GM18519 (cell line): ENCODE results near the gene MAP2K6.

Experiments
- ATAC-seq: cut with Tn5 transposase; IDR thresholded peaks from one replicate; pipeline ENCODE4 v1.9.1; 2021; ENCODE audit warnings: mild to moderate bottlenecking, moderate library complexity; ENCODE audit not compliant: unreplicated experiment, low FRiP score

The MAP2K6 gene

GRCh38 chr17:69485901-69486643 lies 71.6 kb downstream of the MAP2K6 start:
- no peak for ATAC-seq

DNA sequence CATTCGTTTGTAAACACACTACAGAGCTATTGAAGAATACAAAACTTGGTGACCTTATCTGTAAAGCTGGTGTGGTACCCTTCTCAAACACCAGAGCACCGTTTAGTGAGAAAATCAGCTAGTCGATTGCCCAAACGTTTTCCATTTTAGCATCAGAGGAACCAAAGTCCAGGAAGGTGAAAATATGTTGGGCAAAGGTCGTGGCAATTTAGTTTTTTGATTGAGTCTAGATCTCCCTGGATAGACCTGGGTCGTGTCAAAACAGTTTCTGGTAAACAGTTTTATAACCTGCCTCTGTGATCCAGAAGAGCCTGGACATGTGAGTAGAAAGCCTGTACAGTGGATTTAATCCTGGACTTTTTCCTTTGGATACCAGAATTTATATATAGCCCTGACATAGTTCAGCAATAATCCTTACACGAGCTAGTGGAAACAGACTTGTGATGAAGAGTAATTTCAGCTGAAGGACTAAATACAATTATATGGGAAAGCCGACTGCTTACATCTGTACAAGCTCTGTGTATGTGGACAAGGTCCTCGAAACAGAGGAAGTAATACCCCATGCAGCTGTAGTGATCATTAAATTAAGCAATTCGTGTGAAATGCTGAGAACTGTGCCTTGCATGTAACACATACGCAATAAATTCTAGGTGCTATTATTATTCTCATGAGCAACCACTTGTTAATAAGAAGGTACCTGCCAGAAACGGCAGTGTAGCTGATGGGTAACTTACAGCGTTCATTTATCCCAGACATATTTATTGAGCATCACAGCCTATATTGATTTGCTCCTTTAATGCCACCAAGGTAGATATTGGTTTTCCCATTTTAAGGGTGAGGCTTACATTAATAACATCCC lies 72.5 kb downstream of the MAP2K6 start:
- ATAC-seq, result no peak

- no peak for ATAC-seq
Observed at GRCh38 chr17:69489313-69489712, 74.8 kb downstream of the MAP2K6 start.

DNA sequence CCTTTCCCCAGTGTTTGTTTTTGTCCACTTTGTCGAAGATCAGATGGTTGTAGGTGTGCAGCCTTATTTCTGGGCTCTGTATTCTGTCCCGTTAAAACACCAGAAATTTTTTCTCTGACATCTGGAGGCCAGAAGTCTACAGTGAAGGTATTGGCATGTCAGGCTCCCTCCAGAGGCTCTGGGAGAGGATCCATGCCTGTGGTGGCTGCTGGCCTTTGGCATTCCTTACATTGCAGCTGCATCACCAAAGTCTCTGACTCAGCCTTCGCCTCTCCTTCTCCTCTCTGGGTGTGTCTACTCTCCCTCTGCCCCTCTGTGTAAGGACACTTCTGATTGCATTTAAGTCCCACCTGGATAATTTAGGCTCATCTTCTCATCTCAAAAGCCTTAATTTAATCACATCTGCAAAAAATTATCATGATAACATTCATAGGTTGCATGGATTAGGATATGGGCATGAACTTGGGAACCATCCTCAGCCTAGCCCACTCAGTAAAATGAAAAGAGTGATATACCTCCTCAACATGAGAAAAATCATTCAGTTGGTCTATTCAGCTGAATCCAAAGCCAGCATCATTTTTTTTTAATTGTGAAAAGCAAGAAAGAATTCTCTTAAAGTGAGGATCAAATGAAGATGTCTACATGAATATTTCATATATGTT lies 78.0 kb downstream of the MAP2K6 start:
- ATAC-seq, result no peak

GRCh38 chr17:69495787-69496186 lies 81.3 kb downstream of the MAP2K6 start:
- ATAC-seq, result no peak

DNA sequence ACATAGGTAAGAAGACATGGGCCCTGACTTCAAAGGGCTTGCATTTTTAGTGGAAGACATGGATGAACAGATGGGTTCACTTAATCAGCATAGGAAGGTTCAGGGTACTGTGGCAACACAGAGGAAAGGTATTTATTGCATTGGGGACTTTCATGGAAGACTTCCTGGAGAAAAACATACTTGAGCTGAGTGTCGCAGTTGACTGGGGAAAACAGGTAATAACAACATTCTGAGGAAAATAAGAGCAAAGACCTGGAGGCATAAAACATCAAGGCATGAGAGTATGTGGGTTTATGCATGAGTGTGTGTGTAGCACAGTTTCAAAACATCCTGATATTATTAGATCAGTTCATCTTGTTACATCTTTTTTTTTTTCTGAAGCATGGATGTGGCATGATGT lies 82.7 kb downstream of the MAP2K6 start:
- no peak for ATAC-seq

DNA sequence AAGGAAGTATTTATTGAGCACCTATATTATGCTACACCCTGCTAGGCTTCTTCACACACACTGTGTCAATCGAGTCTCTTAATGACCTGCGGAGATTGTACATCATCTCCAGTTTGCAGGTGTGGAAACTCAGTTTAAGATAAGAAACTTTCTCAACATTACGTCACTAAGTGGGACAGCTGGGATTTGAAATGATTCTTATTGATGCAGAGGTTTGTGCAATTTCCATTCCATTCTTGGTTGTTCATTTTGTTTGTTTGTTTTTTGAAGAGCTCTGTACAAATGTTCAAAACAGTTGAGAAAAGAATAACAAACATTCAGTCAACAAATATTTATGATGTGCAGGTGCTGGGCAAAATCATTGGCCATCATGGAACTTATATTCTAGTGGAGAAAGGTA lies 84.8 kb downstream of the MAP2K6 start:
- no peak for ATAC-seq

DNA sequence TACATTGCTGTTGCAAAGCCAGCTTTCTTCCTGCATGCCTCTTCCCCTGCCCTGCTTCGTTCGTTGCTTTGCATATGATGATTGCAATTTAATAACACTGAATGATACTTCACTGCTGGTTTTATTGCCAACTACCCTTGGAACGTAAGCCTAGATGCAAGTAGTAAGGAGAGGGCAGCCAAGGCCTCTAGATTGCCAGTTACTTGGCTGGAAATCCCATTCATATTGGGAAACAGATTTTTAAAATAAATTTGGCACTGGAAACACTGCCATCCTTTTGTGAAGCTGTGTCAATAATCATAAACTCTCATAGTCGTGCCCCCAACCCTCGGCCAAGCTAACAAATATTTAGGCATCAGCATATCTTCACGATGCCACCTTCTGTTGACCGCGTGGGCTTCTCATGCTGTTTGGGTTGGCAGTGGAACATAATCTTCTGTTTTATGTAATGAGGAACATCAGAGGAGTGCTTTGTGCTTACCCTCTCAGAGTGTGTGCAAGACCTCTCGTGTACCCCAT lies 86.5 kb downstream of the MAP2K6 start:
- ATAC-seq, result no peak

DNA sequence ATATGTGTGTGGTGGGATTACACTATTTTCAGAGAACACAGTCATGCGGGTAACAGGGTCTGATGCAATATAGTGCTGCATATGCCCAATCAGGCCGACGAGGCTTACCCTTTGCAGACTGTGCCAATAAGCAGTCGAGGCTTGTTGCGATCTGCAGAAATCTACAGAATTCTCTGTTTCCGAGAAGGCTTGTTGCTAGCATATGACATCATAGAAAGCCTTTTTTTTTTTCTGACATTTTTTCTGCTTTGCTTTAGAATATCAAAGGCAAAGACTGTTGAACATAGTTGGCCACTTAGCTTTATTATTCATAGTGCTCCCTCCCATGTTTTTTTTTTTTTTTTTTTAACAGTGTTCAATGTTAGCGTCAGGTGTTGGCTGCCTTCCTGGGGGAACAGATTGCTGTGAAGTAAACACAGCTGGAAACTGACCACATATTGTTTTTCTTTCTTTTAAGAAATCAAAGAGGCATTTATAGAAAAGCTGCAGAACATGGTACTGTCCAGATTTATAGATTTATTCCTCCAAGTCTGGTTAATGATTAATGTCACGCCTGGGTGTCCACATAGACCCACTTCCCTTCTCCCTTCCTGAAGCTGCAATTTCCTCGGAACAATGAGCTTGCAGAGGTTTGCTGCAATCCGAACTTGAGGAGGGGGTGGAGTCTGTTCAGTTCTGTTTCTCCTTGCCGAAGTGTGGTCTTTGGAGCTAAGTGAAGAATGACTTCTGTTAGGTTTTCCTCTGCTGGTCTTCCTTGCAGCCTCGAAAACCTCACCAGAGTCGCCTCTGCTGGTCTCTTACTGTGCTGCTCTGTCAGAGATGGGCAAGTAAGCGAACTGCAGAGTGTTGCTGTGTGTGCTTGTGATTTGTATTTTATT lies 87.3 kb downstream of the MAP2K6 start:
- ATAC-seq, result no peak

GRCh38 chr17:69503711-69504110 lies 89.2 kb downstream of the MAP2K6 start:
- ATAC-seq, result peak; percentile 83

GRCh38 chr17:69505740-69506139 lies 91.2 kb downstream of the MAP2K6 start:
- no peak for ATAC-seq

DNA sequence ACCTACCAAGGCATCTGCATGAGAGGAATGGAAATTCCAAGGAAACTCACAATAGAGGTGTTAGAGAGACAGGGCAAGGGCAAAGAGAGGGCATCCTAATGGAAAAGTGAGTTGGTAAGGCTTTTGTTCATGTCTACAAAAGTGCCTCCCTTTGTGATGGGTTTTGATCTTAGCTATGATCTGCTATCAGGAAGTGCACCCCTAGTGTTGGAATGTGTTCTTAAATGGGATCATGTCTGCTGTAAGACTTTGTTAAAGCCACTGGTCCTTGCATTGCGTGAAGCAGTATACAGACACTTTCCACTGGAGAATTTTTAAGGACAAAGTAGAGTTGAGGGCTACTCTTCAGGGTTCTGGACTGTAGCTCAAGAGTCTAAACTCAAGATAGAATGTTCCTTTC lies 92.0 kb downstream of the MAP2K6 start:
- no peak for ATAC-seq

DNA sequence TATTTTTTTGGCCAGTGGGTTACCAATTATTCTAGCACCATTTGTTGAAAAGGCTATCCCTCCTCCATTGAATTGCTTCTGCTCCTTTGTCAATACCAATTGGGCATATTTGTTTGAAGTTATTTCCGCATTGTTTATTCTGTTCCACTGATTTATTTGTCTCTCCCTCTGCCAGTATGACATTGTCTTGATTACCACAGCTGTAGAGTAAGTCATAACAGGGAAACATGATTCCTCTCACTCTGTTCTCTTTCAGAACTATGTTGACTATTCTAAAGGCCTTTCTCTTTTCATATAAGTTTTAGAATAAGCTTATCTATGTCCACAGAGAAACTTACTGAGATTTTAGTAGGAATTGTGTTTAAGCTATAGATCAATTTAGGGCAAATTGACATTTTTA lies 94.3 kb downstream of the MAP2K6 start:
- no peak for ATAC-seq

DNA sequence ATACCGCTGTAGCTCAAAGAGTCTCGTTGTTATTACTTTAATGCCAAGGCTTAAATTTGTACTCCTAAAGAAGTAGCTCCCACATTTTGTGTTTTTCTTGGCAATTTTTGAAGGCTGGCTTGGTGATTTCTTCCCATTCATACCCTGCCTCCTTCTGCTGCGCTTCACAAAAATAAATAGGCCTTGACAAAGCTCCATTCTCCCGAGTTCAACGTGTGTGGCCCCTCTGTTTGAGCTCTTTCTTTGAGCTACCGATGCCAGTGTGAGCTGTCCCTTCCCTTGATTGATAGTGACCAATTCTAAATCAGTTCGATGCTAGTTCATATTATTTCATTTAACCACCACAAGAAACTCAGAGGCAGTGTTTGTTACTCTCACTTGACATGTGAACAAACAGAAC lies 96.8 kb downstream of the MAP2K6 start:
- ATAC-seq, result no peak

DNA sequence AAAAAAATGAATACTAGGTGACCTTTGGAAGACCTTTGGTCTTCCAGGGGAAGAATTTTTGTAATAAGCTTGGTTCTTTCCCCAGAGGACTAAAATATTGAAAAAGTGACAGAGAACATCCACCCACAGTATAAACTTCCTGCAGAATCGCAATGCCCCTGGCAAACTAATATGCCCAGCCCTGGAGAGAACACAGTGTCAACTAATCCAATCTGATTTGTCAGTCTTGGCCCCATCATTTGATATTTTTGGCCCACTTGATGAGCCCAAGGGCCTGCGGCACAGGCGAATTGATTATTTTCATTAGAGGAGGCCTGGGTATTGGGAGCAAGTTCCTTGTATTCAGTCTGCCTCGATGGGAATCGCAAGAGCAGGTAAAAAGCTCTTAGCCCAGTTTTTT lies 98.4 kb downstream of the MAP2K6 start:
- ATAC-seq, result no peak

DNA sequence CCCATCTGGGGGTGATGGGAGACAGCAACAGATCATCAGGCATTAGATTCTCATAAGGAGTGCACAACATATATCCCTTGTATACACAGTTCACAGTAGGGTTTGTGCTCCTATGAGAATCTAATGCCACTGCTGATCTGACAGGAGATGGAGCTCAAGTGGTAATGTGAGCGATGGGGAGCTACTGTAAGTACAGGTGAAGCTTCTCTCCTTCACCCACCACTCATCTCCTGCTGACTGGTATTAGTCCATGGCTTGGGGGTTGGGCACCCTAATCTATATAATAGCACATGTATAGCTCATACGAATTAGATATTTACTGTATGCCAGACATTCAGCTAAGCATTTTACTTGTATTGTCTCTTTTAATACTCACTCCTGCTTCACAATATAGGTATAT lies 101.7 kb downstream of the MAP2K6 start:
- ATAC-seq, result no peak

- peak; percentile 86 for ATAC-seq
Observed at GRCh38 chr17:69516911-69517310, 102.4 kb downstream of the MAP2K6 start.

DNA sequence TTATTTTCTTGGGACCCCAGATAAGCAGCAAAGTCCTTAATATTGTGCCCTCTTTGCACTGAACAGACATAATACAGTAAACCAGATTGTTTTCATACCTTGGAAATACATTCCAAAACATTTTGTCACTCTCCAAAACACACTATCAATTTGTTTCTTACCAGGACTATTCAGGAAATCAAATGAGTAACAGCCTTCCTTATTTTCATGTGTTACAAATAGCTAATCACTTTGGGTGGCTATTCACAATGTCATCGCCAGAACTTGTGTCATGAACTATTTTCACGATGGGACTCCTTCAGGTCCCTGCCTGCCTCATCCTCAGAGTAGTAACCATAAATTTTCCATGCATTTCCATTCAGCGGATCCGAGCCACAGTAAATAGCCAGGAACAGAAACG lies 104.5 kb downstream of the MAP2K6 start:
- no peak for ATAC-seq

- ATAC-seq, result peak; percentile 57
Observed at GRCh38 chr17:69523244-69523861, 108.9 kb downstream of the MAP2K6 start.

DNA sequence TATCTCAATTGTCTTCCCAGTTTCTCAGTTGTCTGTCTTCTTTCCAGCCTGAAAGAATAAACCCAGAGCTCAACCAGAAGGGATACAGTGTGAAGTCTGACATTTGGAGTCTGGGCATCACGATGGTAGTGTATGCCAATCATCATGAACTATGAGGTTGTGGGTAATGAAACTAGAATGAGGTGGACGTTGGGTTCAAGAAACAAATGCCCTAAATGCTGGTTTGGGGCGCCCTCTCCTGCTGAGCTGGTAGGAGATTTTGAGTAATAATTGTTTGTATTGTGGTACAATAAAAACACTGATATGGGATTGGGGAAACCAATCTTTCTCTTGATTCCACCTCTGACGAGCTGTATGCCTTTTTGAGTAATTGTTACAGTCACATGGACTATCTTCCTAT lies 110.4 kb downstream of the MAP2K6 start:
- ATAC-seq, result no peak
